ENCODE data around the gene GSTA3. TPM values are rescaled to one million over a fixed set of nuclear protein-coding genes. Genes with fewer than 3 reads are reported as not detected.

Gene GSTA3
- total and polyA plus RNA-seq, 2 donors (not counting 3 experiments of a cell fraction or from before 2014, with no cell fraction given), result not detected

DNA sequence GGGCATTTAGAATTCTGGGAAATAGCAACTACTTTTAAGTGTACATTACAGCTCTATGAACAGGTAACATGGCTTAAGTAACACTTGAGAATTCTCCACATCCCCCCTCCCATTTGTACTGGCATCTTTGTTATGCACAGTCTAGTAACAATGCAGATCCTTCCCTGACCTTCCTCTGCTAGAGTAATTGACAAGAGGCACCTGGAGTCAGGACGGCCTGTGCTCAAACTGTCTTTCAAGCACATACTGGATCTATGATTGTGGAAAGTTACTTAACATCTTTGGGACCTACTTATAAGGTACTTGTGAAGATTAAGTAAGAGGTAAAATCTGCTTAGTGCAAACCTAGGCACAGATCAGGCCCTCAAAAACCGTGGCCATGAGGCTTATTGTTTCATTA lies 21.9 kb upstream of the GSTA3 start:
- TF ChIP-seq GATA2 (IDR thresholded peaks at IDR 0.05; ENCODE audit: insufficient read depth, insufficient read length, low read depth, low read length) (no peak), MYC (IDR thresholded peaks at IDR 0.05; ENCODE audit: low read depth, low read length) (no peak), JUN (IDR thresholded peaks at IDR 0.05; ENCODE audit: borderline replicate concordance, insufficient read depth, insufficient read length, low read depth) (no peak), POLR2A (IDR thresholded peaks at IDR 0.05; ENCODE audit: low read depth, low read length) (no peak), FOS (IDR thresholded peaks at IDR 0.05; ENCODE audit: borderline replicate concordance, insufficient read depth, low read length) (no peak), MAX (IDR thresholded peaks at IDR 0.05; ENCODE audit: insufficient read depth, insufficient read length) (no peak), EZH2 (IDR thresholded peaks at IDR 0.05; ENCODE audit: borderline replicate concordance, low read depth, low read length, severe bottlenecking) (no peak), POLR2AphosphoS5 (IDR thresholded peaks at IDR 0.05; ENCODE audit: insufficient read depth, low read depth, low read length) (no peak)
- TF ChIP-seq, protein P1, sequence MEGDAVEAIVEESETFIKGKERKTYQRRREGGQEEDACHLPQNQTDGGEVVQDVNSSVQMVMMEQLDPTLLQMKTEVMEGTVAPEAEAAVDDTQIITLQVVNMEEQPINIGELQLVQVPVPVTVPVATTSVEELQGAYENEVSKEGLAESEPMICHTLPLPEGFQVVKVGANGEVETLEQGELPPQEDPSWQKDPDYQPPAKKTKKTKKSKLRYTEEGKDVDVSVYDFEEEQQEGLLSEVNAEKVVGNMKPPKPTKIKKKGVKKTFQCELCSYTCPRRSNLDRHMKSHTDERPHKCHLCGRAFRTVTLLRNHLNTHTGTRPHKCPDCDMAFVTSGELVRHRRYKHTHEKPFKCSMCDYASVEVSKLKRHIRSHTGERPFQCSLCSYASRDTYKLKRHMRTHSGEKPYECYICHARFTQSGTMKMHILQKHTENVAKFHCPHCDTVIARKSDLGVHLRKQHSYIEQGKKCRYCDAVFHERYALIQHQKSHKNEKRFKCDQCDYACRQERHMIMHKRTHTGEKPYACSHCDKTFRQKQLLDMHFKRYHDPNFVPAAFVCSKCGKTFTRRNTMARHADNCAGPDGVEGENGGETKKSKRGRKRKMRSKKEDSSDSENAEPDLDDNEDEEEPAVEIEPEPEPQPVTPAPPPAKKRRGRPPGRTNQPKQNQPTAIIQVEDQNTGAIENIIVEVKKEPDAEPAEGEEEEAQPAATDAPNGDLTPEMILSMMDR (IDR thresholded peaks at IDR 0.05; ENCODE audit: extremely low read depth in 1 of 2, insufficient read depth in 1 of 2, low read depth in 1 of 2, low read length in 2 of 2), result no peak
- dilution Hi-C loops (cut with MboI; ENCODE audit: extremely low pct_ligation_motif_present, low sequenced_read_pairs) (no loop called here), intact Hi-C loops (cut with micrococcal nuclease) (no loop called here)
- no peak overlapping the region for H3K9ac ChIP-seq (replicated peaks; ENCODE audit: extremely low read depth, insufficient read depth, low read length)
- H3K4me1 ChIP-seq (ENCODE audit: control insufficient read depth, extremely low read depth, insufficient read depth, low read length), result peaks cover 11% of the 10 kb centered on the region
- FAIRE-seq, result no peak
- no peaks in the 10 kb centered on the region for H3K36me3 ChIP-seq (ENCODE audit: control insufficient read depth in 2 of 2, extremely low read depth in 1 of 2, insufficient read depth in 2 of 2, low read length in 2 of 2)
- ChIA-PET POLR2A (no interaction called here), CTCF (interaction anchor here (0.8 kb wide), 1 partner anchor 65 kb away, joined by 6 read pairs; no protein-coding TSS in a partner anchor)
- no peaks in the 10 kb centered on the region for H3K9me1 ChIP-seq (replicated peaks; ENCODE audit: control insufficient read depth, extremely low read depth, insufficient read depth, low read length)
- no peak overlapping the region for H3K4me3 ChIP-seq (replicated peaks in 1 of 3; ENCODE audit: insufficient read depth in 1 of 3, low read depth in 1 of 3, low read length in 3 of 3)
- H3K27me3 ChIP-seq (ENCODE audit: control insufficient read depth in 2 of 2, insufficient read depth in 2 of 2, low read length in 2 of 2), result no peaks in the 10 kb centered on the region
- no peak overlapping the region for H3K27ac ChIP-seq (ENCODE audit: insufficient read depth, low read depth, low read length)
- H2AFZ ChIP-seq (ENCODE audit: low read depth, low read length), result no peak overlapping the region
- H3K4me2 ChIP-seq (ENCODE audit: insufficient read depth, low read length), result no peak overlapping the region
- no peak for DNase-seq (ENCODE audit: low read depth, low spot score)
- H4K20me1 ChIP-seq (replicated peaks; ENCODE audit: control insufficient read depth, extremely low read depth, insufficient read depth, low read length), result no peaks in the 10 kb centered on the region
- H3K9me3 ChIP-seq (replicated peaks; ENCODE audit: control insufficient read depth, insufficient read depth, low read length), result no peaks in the 10 kb centered on the region
- no peaks in the 10 kb centered on the region for H3K79me2 ChIP-seq (ENCODE audit: control insufficient read depth, insufficient read depth, low read length)
- BruUV-seq (replicated peaks), result no TSS peak
